COLO668 (cell line): ENCODE results near the gene CNTNAP3.
"Not testable (repeated sequence)": the region's sequence is repeated elsewhere in the genome, so short reads cannot be mapped to it uniquely, and the experiment has no call there.

Source experiments
- DNase-seq: peaks from one replicate; lab custom pipeline; 2025; ENCODE audit not compliant: unreplicated experiment; lab: John Stamatoyannopoulos, UW

Gene CNTNAP3

GRCh38 chr9:39287980-39288379, at the start of gene CNTNAP3:
CNTNAP3 (minus strand) TSS chr9:39288167; CDS start chr9:39288064, 103 bp downstream.
- DNase-seq: not testable (repeated sequence)

- not testable (repeated sequence) for DNase-seq
These were observed 8.0 kb downstream of the CNTNAP3 start for GRCh38 chr9:39279995-39280394.

- not testable (repeated sequence) for DNase-seq
These were observed 45.5 kb downstream of the CNTNAP3 start for GRCh38 chr9:39242513-39242912.

GRCh38 chr9:39232130-39232991, 55.6 kb downstream of the CNTNAP3 start:
- DNase-seq: not testable (repeated sequence)

- not testable (repeated sequence) for DNase-seq
These were observed 72.0 kb downstream of the CNTNAP3 start for GRCh38 chr9:39215976-39216375.

- DNase-seq: not testable (repeated sequence)
These were observed 78.2 kb downstream of the CNTNAP3 start for GRCh38 chr9:39209773-39210172.

GRCh38 chr9:39206643-39207042, 81.3 kb downstream of the CNTNAP3 start:
- DNase-seq: not testable (repeated sequence)

- DNase-seq: not testable (repeated sequence)
These were observed 82.1 kb downstream of the CNTNAP3 start for GRCh38 chr9:39205842-39206241.

- not testable (repeated sequence) for DNase-seq
These were observed 87.6 kb downstream of the CNTNAP3 start for GRCh38 chr9:39200412-39200811.

GRCh38 chr9:39198000-39198709, 89.8 kb downstream of the CNTNAP3 start:
- DNase-seq: not testable (repeated sequence)

GRCh38 chr9:39171370-39171769, 116.6 kb downstream of the CNTNAP3 start:
- DNase-seq: not testable (repeated sequence)

- not testable (repeated sequence) for DNase-seq
These were observed 130.3 kb downstream of the CNTNAP3 start for GRCh38 chr9:39157714-39158113.

GRCh38 chr9:39132826-39133552, 155.0 kb downstream of the CNTNAP3 start:
- not testable (repeated sequence) for DNase-seq

- DNase-seq: not testable (repeated sequence)
These were observed 166.6 kb downstream of the CNTNAP3 start for GRCh38 chr9:39121401-39121800.

GRCh38 chr9:39111746-39112145, 176.2 kb downstream of the CNTNAP3 start:
- DNase-seq: not testable (repeated sequence)

GRCh38 chr9:39108145-39108544, 179.8 kb downstream of the CNTNAP3 start:
- DNase-seq: no peak

GRCh38 chr9:39097208-39097607, 190.8 kb downstream of the CNTNAP3 start:
- not testable (repeated sequence) for DNase-seq

- not testable (repeated sequence) for DNase-seq
These were observed 202.7 kb downstream of the CNTNAP3 start for GRCh38 chr9:39085311-39085710.

GRCh38 chr9:39082574-39082973, 205.4 kb downstream of the CNTNAP3 start:
- DNase-seq: not testable (repeated sequence)

GRCh38 chr9:39080081-39080480, 207.9 kb downstream of the CNTNAP3 start:
- DNase-seq: not testable (repeated sequence)

- not testable (repeated sequence) for DNase-seq
These were observed 209.2 kb downstream of the CNTNAP3 start for GRCh38 chr9:39078621-39079256.
